MM.1S (cell line): ENCODE results near the gene TAF6.

Experiments
- DNase-seq: peaks from one replicate; pipeline ENCODE4 v3.0.0-alpha.2; 2015
- H2AFZ ChIP-seq: fragments of 300-600 bp; sonication (generic); 2 replicates; pipeline ENCODE4 v1.6.0; 2016; ENCODE audit warnings: antibody characterized with exemption, low read length
- H3F3A ChIP-seq: fragments of 300-600 bp; sonication (generic); 2 replicates; pipeline ENCODE4 v1.6.1; 2016; ENCODE audit warnings: mild to moderate bottlenecking, antibody characterized with exemption, low read length, moderate library complexity, mixed read lengths; ENCODE audit not compliant: insufficient read depth
- H3K27ac ChIP-seq: fragments of 300-600 bp; sonication (generic); 2 replicates; pipeline ENCODE4 v1.5.1; 2016; ENCODE audit warnings: mild to moderate bottlenecking, low read length
- H3K27me3 ChIP-seq: fragments of 300-600 bp; sonication (generic); replicated peaks from 2 replicates; pipeline ENCODE4 v1.6.0; 2016; ENCODE audit warnings: low read length; ENCODE audit not compliant: insufficient read depth
- H3K36me3 ChIP-seq: fragments of 300-600 bp; sonication (generic); replicated peaks from 2 replicates; pipeline ENCODE4 v1.6.1; 2016; ENCODE audit warnings: mild to moderate bottlenecking, low read length, mixed read lengths; ENCODE audit not compliant: insufficient read depth
- H3K4me1 ChIP-seq: fragments of 300-600 bp; sonication (generic); 2 replicates; pipeline ENCODE4 v1.6.1; 2016; ENCODE audit warnings: low read length, mixed read lengths
- H3K4me2 ChIP-seq: fragments of 300-600 bp; sonication (generic); 2 replicates; pipeline ENCODE4 v1.6.0; 2016; ENCODE audit warnings: low read depth, low read length
- H3K4me3 ChIP-seq: fragments of 300-600 bp; sonication (generic); 2 replicates; pipeline ENCODE4 v1.5.1; 2016; ENCODE audit warnings: low read length, mixed read lengths
- H3K79me2 ChIP-seq: fragments of 300-600 bp; sonication (generic); 2 replicates; pipeline ENCODE4 v1.6.1; 2016; ENCODE audit warnings: mixed run types, low read length, mixed read lengths
- H3K9ac ChIP-seq: fragments of 300-600 bp; sonication (generic); 2 replicates; pipeline ENCODE4 v1.6.1; 2016; ENCODE audit warnings: low read length, mixed read lengths
- H3K9me2 ChIP-seq: fragments of 300-600 bp; sonication (generic); replicated peaks from 2 replicates; pipeline ENCODE4 v1.6.1; 2016; ENCODE audit warnings: mild to moderate bottlenecking, low read length, mixed read lengths; ENCODE audit not compliant: insufficient read depth
- H3K9me3 ChIP-seq: fragments of 300-600 bp; sonication (generic); replicated peaks from 2 replicates; pipeline ENCODE4 v1.6.1; 2016; ENCODE audit warnings: mild to moderate bottlenecking, low read length, mixed read lengths; ENCODE audit not compliant: insufficient read depth
- H4K20me1 ChIP-seq: fragments of 300-600 bp; sonication (generic); 2 replicates; pipeline ENCODE4 v1.6.1; 2016; ENCODE audit warnings: mild to moderate bottlenecking, low read length, moderate library complexity, mixed read lengths; ENCODE audit not compliant: insufficient read depth
- EZH2 ChIP-seq: fragments of 300-600 bp; sonication (generic); optimal IDR thresholded peaks from 2 replicates; pipeline ENCODE3; 2017; ENCODE audit warnings: low read depth, mild to moderate bottlenecking, antibody characterized with exemption, low read length, mixed read lengths
- EZH2phosphoT487 ChIP-seq: fragments of 300-600 bp; sonication (generic); IDR thresholded peaks from 2 replicates; pipeline ENCODE4 v1.6.1; 2018; ENCODE audit warnings: antibody characterized with exemption, low read length
- TF ChIP-seq, protein P1 (sequence below): fragments of 300-600 bp; sonication (generic); IDR thresholded peaks from 2 replicates; pipeline ENCODE4 v1.5.1; 2016; ENCODE audit warnings: antibody characterized with exemption, low read length, mixed read lengths

TAF6 gene

DNA sequence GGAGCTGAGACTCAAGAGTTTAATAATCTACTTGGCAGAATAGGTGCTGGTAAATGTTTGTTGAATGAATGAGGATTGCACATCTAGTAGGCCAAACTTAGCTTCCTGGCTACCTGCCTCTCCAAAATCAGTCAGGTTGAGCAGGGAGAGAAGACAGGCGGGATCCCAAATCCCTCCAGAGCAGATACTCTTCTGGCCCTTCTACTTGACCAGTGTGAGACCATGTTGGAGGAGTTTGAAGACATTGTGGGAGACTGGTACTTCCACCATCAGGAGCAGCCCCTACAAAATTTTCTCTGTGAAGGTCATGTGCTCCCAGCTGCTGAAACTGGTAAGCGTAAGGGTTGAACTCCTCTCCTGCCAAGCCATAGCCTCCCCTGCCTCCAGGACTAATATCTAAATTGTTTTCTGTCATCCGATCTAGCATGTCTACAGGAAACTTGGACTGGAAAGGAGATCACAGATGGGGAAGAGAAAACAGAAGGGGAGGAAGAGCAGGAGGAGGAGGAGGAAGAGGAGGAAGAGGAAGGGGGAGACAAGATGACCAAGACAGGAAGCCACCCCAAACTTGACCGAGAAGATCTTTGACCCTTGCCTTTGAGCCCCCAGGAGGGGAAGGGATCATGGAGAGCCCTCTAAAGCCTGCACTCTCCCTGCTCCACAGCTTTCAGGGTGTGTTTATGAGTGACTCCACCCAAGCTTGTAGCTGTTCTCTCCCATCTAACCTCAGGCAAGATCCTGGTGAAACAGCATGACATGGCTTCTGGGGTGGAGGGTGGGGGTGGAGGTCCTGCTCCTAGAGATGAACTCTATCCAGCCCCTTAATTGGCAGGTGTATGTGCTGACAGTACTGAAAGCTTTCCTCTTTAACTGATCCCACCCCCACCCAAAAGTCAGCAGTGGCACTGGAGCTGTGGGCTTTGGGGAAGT lies 5.4 kb upstream of the TAF6 start:
- no peak overlapping the region for H3K4me2 ChIP-seq
- no peaks in the 10 kb centered on the region for H3K9me3 ChIP-seq
- H3K79me2 ChIP-seq: peaks cover 7% of the 10 kb centered on the region; the same call in 1 of the 2 replicates
- peaks cover 26% of the 10 kb centered on the region for H3F3A ChIP-seq
- H3K9me2 ChIP-seq: no peaks in the 10 kb centered on the region
- no peak overlapping the region for H3K9ac ChIP-seq
- H3K4me1 ChIP-seq: peaks cover 16% of the 10 kb centered on the region
- H3K27me3 ChIP-seq: no peaks in the 10 kb centered on the region
- H2AFZ ChIP-seq: no peak overlapping the region
- no peak for DNase-seq
- H4K20me1 ChIP-seq: no peaks in the 10 kb centered on the region
- TF ChIP-seq EZH2: no peak
- TF ChIP-seq, protein P1, sequence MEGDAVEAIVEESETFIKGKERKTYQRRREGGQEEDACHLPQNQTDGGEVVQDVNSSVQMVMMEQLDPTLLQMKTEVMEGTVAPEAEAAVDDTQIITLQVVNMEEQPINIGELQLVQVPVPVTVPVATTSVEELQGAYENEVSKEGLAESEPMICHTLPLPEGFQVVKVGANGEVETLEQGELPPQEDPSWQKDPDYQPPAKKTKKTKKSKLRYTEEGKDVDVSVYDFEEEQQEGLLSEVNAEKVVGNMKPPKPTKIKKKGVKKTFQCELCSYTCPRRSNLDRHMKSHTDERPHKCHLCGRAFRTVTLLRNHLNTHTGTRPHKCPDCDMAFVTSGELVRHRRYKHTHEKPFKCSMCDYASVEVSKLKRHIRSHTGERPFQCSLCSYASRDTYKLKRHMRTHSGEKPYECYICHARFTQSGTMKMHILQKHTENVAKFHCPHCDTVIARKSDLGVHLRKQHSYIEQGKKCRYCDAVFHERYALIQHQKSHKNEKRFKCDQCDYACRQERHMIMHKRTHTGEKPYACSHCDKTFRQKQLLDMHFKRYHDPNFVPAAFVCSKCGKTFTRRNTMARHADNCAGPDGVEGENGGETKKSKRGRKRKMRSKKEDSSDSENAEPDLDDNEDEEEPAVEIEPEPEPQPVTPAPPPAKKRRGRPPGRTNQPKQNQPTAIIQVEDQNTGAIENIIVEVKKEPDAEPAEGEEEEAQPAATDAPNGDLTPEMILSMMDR: no peak
- no peak for TF ChIP-seq EZH2phosphoT487
- no peak overlapping the region for H3K27ac ChIP-seq
- no peak overlapping the region for H3K4me3 ChIP-seq
- no peaks in the 10 kb centered on the region for H3K36me3 ChIP-seq

DNA sequence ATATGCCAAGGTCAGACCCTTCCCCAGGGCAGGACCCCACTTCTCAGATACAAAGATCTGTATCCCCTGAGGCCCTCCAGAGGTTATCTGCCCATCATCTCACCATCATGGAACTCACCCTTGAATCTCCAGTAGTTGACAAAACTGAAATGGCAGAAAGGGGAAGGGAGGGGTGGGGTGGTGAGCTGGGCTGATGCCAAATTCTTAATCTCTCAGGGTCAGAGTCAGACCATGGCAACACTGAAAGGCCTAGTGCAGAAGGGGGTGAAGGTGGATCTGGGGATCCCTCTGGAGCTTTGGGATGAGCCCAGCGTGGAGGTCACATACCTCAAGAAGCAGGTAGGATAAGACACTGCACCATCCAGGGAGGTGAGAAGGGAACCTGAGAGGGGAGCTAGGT lies 3.4 kb upstream of the TAF6 start:
- no peaks in the 10 kb centered on the region for H3K27me3 ChIP-seq
- H3K9me3 ChIP-seq: no peaks in the 10 kb centered on the region
- no peak overlapping the region for H2AFZ ChIP-seq
- H3K36me3 ChIP-seq: no peaks in the 10 kb centered on the region
- DNase-seq: no peak
- peaks cover 18% of the 10 kb centered on the region for H3K79me2 ChIP-seq
- no peak overlapping the region for H3K4me2 ChIP-seq
- H3K4me3 ChIP-seq: no peak overlapping the region
- H3K9ac ChIP-seq: no peak overlapping the region
- H3K27ac ChIP-seq: no peak overlapping the region
- 0 out of 2 replicates have a peak, but pooled peaks cover 6% of the 10 kb centered on the region for H3K4me1 ChIP-seq
- no peaks in the 10 kb centered on the region for H3K9me2 ChIP-seq
- peaks cover 22% of the 10 kb centered on the region for H3F3A ChIP-seq
- H4K20me1 ChIP-seq: no peaks in the 10 kb centered on the region
- TF ChIP-seq EZH2phosphoT487: no peak
- TF ChIP-seq EZH2: no peak
- TF ChIP-seq, protein P1: no peak

DNA sequence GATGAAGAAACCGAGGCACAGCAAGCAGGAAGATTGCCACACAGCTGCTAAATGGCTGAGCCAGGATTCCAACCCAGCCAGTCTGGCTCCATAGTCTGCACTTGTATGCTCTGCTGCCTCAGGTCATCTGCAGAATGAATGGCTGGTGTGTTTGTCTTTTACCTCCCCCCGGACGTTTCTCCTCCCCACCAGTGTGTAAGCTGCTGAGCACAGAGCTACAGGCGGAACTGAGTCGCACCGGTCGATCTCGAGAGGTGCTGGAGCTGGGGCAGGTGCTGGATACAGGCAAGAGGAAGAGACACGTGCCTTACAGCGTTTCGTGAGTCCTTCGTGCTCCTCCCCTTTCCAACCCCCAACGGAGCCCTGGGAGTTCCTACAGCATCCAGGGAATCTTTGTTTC lies 2.9 kb upstream of the TAF6 start:
- Histone ChIP-seq H3K27me3 (no peaks in the 10 kb centered on the region), H3K9me2 (no peaks in the 10 kb centered on the region), H3K36me3 (no peaks in the 10 kb centered on the region), H3K79me2 (peaks cover 18% of the 10 kb centered on the region), H3K4me3 (no peak overlapping the region), H3F3A (peaks cover 22% of the 10 kb centered on the region), H3K4me2 (no peak overlapping the region), H3K9ac (no peak overlapping the region), H3K27ac (no peak overlapping the region), H2AFZ (no peak overlapping the region), H4K20me1 (no peaks in the 10 kb centered on the region), H3K4me1 (0 out of 2 replicates have a peak, but pooled peaks cover 6% of the 10 kb centered on the region), H3K9me3 (no peaks in the 10 kb centered on the region)
- TF ChIP-seq EZH2phosphoT487 (no peak), EZH2 (no peak)
- TF ChIP-seq, protein P1: no peak
- no peak for DNase-seq
